NB4 (cell line): ENCODE results near the gene NRG3.

ENCODE experiments used
- CTCF ChIP-seq: IDR thresholded peaks from one replicate; pipeline ENCODE4 v1.5.1; 2012; ENCODE audit warnings: low read depth, low read length
- POLR2A ChIP-seq: IDR thresholded peaks from 2 replicates; pipeline ENCODE4 v1.6.1; 2011; ENCODE audit warnings: mild to moderate bottlenecking; ENCODE audit not compliant: insufficient read length; ENCODE audit errors: extremely low read depth

- TF ChIP-seq CTCF (no peak), POLR2A (no peak)
Measured at GRCh38 chr10:82390866-82391658, 516.1 kb downstream of the NRG3 start.
